Tibial nerve (tissue), 4 donors: Measurements from ENCODE around the gene GRIK3. TPM values are rescaled to one million over a fixed set of nuclear protein-coding genes. Genes with fewer than 3 reads are reported as not detected.

Experiments
- DNase-seq, 2 donors: peaks; one replicate each; pipeline ENCODE4 v3.0.0-alpha.2; 2019; ENCODE audit warnings: low spot score in 2 of 2
- H3K27ac ChIP-seq, 4 donors: fragments of 200-600 bp; sonication (generic) in 3 of 4; one replicate each; pipeline ENCODE4 v1.5.1; 2017 to 2019; ENCODE audit warnings: mild to moderate bottlenecking in 1 of 4
- H3K27me3 ChIP-seq, 2 donors: fragments of 200-600 bp; sonication (generic) in 1 of 2; one replicate each; pipeline versions ENCODE4 v1.5.1 to v1.6.0; 2017 to 2019
- H3K36me3 ChIP-seq, 3 donors: fragments of 200-600 bp; sonication (generic); one replicate each; pipeline ENCODE4 v1.5.1; 2018 to 2019
- H3K4me1 ChIP-seq, 4 donors: fragments of 200-600 bp; sonication (generic) in 3 of 4; one replicate each; pipeline ENCODE4 v1.5.1; 2017 to 2019
- H3K4me3 ChIP-seq, 4 donors: fragments of 200-600 bp; sonication (generic) in 3 of 4; one replicate each; pipeline ENCODE4 v1.5.1; 2017 to 2019; ENCODE audit warnings: mild to moderate bottlenecking in 1 of 4, moderate library complexity in 1 of 4
- H3K9me3 ChIP-seq, 4 donors: fragments of 200-600 bp; sonication (generic) in 3 of 4; one replicate each; pipeline ENCODE4 v1.5.1; 2017 to 2019
- CTCF ChIP-seq, 5 experiments: fragments of 200-600 bp in 3 of 5; fragments of 450-650 bp in 2 of 5; sonication (generic) in 3 of 5; IDR thresholded peaks; one replicate each; pipeline ENCODE4 v1.5.1; 2016 to 2019; ENCODE audit warnings: antibody characterized with exemption in 5 of 5, mild to moderate bottlenecking in 3 of 5, moderate library complexity in 2 of 5
- EP300 ChIP-seq, 2 donors: sonication (generic); formaldehyde crosslinking; IDR thresholded peaks; one replicate each; pipeline ENCODE4 v1.6.1; 2017; ENCODE audit warnings: antibody characterized with exemption in 2 of 2, mild to moderate bottlenecking in 1 of 2
- POLR2A ChIP-seq, 2 donors: fragments of 450-650 bp; IDR thresholded peaks; one replicate each; pipeline ENCODE4 v1.6.1; 2017; ENCODE audit warnings: antibody characterized with exemption in 2 of 2, mild to moderate bottlenecking in 2 of 2, moderate library complexity in 2 of 2
- WGBS, 2 donors: methylation state at CpG; one replicate each; pipeline ENCODE4 v1.1.5; 2018; 5-methylcytosine and 5-hydroxymethylcytosine counted together
- total RNA-seq, 4 donors: library from RNA; depleted of rRNA; stranded (reverse); fragments of >200 nt; gene quantifications; one replicate each; pipeline ENCODE4 v1.1.0, GENCODE V29; 2016

The GRIK3 gene
- total RNA-seq, 4 donors from 2014 or later = 12.8 to 26.2 (median 21.7) TPM

GRCh38 chr1:36963006-36963405 lies 71.3 kb downstream of the GRIK3 start:
- DNase-seq = no peak
- Histone ChIP-seq H3K4me1 (peaks cover 0 to 7% (median 0%) of the 10 kb centered on the region in 4 donors), H3K27ac (no peak overlapping the region), H3K27me3 (no peaks in the 10 kb centered on the region), H3K4me3 (no peak overlapping the region), H3K36me3 (no peaks in the 10 kb centered on the region), H3K9me3 (no peaks in the 10 kb centered on the region)
- 31 to 41% methylated on average over 11 of the region's 11 CpGs for WGBS, 2 donors
- TF ChIP-seq POLR2A (IDR thresholded peaks at IDR 0.05) (no peak), EP300 (IDR thresholded peaks at IDR 0.05) (no peak), CTCF (IDR thresholded peaks at IDR 0.05) (no peak)

- Histone ChIP-seq H3K27me3 (no peaks in the 10 kb centered on the region), H3K27ac (no peak overlapping the region), H3K9me3 (no peaks in the 10 kb centered on the region), H3K4me3 (no peak overlapping the region), H3K4me1 (peaks cover 0 to 17% (median 1%) of the 10 kb centered on the region in 4 donors), H3K36me3 (no peaks in the 10 kb centered on the region)
- WGBS, 2 donors = 38 to 41% methylated on average over 10 of the region's 10 CpGs
- DNase-seq = no peak
- TF ChIP-seq POLR2A (IDR thresholded peaks at IDR 0.05) = no peak
- TF ChIP-seq CTCF (IDR thresholded peaks at IDR 0.05) = no peak
These were observed 73.2 kb downstream of the GRIK3 start for GRCh38 chr1:36961062-36961615.

GRCh38 chr1:36956570-36956969 lies 77.7 kb downstream of the GRIK3 start:
- Histone ChIP-seq H3K27ac (peak overlapping the region in 1 of 4 donors; percentile 25), H3K27me3 (no peaks in the 10 kb centered on the region), H3K4me3 (no peak overlapping the region), H3K36me3 (no peaks in the 10 kb centered on the region), H3K4me1 (peaks cover 0 to 29% (median 2%) of the 10 kb centered on the region in 4 donors), H3K9me3 (no peaks in the 10 kb centered on the region)
- TF ChIP-seq EP300 (IDR thresholded peaks at IDR 0.05) (no peak), POLR2A (IDR thresholded peaks at IDR 0.05) (no peak), CTCF (IDR thresholded peaks at IDR 0.05) (no peak)
- WGBS, 2 donors = 62 to 65% methylated on average over 5 of the region's 5 CpGs
- peak in 1 of 2 donors; percentile 5 for DNase-seq

- Histone ChIP-seq H3K4me3 (no peak overlapping the region), H3K4me1 (peaks cover 0 to 26% (median 2%) of the 10 kb centered on the region in 4 donors), H3K36me3 (no peaks in the 10 kb centered on the region), H3K27me3 (no peaks in the 10 kb centered on the region), H3K27ac (no peak overlapping the region), H3K9me3 (no peaks in the 10 kb centered on the region)
- DNase-seq = no peak
- TF ChIP-seq CTCF (IDR thresholded peaks at IDR 0.05) = no peak
- TF ChIP-seq EP300 (IDR thresholded peaks at IDR 0.05) = no peak
- TF ChIP-seq POLR2A (IDR thresholded peaks at IDR 0.05) = no peak
- 60 to 80% methylated on average over 1 to 7 of the region's 7 CpGs for WGBS, 2 donors
These were observed 79.3 kb downstream of the GRIK3 start for GRCh38 chr1:36955016-36955415.

- WGBS, 2 donors = 53 to 68% methylated on average over 5 of the region's 5 CpGs
- no peaks in the 10 kb centered on the region for H3K27me3 ChIP-seq
- no peak for TF ChIP-seq EP300 (IDR thresholded peaks at IDR 0.05)
- no peak for TF ChIP-seq CTCF (IDR thresholded peaks at IDR 0.05)
- TF ChIP-seq POLR2A (IDR thresholded peaks at IDR 0.05) = no peak
These were observed 81.3 kb downstream of the GRIK3 start for GRCh38 chr1:36953061-36953460.

More at GRCh38 chr1:36953061-36953460, 81.3 kb downstream of the GRIK3 start:
- Histone ChIP-seq H3K4me1 (peaks cover 0 to 26% (median 2%) of the 10 kb centered on the region in 4 donors), H3K36me3 (no peaks in the 10 kb centered on the region), H3K9me3 (no peaks in the 10 kb centered on the region), H3K27ac (no peak overlapping the region), H3K4me3 (no peak overlapping the region)
- no peak for DNase-seq
